ENCODE measurements around the gene TTYH3.
"Not testable (repeated sequence)": the region's sequence is repeated elsewhere in the genome, so short reads cannot be mapped to it uniquely, and the experiment has no call there.

TTYH3 gene, protein sequence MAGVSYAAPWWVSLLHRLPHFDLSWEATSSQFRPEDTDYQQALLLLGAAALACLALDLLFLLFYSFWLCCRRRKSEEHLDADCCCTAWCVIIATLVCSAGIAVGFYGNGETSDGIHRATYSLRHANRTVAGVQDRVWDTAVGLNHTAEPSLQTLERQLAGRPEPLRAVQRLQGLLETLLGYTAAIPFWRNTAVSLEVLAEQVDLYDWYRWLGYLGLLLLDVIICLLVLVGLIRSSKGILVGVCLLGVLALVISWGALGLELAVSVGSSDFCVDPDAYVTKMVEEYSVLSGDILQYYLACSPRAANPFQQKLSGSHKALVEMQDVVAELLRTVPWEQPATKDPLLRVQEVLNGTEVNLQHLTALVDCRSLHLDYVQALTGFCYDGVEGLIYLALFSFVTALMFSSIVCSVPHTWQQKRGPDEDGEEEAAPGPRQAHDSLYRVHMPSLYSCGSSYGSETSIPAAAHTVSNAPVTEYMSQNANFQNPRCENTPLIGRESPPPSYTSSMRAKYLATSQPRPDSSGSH

DNA sequence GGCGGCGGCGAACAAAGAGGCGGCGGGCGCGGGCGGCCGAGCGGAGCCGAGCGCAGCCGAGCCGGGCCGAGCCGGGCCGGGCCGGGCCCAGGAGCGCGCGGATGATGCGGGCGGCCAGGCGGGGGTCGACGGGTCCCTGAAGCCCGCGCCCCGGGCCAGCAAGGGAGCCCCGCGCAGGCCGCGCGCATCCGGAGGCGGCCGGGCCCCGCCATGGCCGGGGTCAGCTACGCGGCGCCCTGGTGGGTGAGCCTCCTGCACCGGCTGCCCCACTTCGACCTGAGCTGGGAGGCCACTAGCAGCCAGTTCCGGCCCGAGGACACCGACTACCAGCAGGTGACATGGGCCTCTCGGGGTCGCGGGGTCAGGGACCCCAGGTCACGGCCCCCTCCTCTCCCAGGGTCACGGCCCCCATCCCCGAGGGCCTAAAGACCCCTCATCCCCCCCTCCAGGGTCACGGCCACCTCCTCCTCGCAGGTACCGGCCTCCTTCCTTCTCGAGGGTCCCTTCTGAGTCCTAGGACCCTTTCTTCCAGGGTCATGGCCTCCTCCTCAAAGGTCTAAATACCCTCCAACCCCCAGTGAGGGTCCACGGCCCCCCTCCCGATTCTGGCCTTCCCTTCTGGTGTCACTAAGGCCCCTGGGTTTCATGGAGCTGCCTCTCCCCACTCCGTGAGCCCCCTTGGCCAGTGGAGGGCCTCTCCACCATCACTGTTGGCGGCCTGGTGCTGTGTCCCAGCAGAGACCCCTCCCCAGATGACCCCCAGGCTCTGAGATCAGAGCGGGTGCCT is at the start of gene TTYH3:
TSS of gene TTYH3 (plus strand) at position 41 of the 787 bp plus-strand sequence. CDS start at position 211, 170 bp downstream.
- no peak for DNase-seq (ENCODE audit: low spot score)

- DNase-seq (ENCODE audit: low spot score), result no peak
Observed at GRCh38 chr7:2582006-2582735, 49.6 kb upstream of the TTYH3 start.

DNA sequence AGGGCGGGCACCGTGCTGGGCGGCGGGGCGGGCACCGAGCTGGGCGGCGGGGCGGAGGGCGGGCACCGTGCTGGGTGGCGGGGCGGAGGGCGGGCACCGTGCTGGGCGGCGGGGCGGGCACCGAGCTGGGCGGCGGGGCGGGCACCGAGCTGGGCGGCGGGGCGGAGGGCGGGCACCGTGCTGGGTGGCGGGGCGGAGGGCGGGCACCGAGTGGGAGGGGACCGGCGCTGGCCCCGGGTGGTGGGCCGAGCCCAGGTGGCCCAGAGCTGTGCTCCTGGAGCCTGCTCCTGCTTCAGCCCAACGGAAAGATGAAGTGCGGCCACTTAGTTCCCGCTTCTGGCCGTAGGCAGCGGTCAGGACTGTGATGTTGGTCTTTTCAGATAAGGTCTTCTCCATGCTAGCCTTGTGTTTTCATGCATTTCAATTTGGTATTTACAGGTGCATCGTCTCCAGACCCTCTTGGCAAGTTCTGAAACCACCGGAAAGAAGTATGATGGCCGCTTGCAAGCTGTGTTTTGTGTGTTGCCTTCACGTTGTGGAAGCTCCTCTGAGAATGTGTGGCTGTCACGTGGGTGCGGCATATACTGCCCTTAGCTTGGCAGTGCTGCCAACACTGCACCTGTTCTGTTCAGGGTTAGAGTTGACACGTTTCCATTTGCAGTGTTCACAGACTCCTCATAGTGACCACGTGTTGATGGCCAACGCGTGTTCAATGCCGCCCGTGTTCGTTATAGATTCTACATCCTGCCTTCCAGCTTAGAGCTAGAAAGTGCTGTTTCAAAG is 47.8 kb upstream of the TTYH3 start:
- no peak for DNase-seq (ENCODE audit: low spot score)

DNA sequence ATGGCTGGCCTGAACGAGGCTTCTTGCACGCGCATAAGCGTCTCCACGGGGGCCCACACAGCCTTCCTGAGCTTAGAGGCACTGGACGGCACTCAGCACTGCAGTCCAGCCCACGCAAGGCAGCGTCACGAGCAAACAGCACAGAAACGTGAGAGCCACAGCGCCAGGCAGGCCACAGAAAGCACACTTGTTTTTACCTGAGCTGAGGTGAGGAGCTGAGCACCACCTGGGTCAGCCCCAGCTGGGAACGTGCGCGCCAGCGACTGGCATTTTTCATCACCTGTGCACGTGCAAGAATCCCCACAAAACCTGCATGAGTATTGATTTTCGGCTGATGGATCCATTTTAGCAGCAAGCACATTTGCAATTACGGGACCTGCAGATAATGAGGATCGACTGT is 46.3 kb upstream of the TTYH3 start:
- DNase-seq (ENCODE audit: low spot score), result no peak

- DNase-seq (ENCODE audit: low spot score), result no peak
Observed at GRCh38 chr7:2586326-2587020, 45.3 kb upstream of the TTYH3 start.

DNA sequence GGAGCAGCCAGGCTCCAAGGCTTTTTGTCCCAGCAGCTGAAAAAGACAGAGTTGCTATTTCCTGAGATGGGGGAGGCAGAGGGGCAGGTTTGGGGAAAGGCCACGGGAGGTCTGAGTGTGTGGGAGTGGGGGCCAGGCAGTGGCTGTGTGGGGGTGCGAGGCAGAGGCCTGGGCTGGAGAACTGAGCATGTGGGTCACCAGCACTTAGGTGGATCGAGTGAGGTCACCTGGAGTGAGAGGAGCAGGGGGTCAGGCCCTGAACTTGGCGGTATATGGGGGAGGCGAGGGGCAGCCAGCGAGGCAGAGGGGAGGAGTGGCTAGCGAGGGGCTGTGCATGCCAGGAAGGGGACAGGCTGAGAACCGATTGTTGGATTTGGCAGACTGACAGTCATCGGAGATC is 44.7 kb upstream of the TTYH3 start:
- no peak for DNase-seq (ENCODE audit: low spot score)

- DNase-seq (ENCODE audit: low spot score), result no peak
Observed at GRCh38 chr7:2587778-2588177, 44.0 kb upstream of the TTYH3 start.

- no peak for DNase-seq (ENCODE audit: low spot score)
Observed at GRCh38 chr7:2589341-2589740, 42.4 kb upstream of the TTYH3 start.

DNA sequence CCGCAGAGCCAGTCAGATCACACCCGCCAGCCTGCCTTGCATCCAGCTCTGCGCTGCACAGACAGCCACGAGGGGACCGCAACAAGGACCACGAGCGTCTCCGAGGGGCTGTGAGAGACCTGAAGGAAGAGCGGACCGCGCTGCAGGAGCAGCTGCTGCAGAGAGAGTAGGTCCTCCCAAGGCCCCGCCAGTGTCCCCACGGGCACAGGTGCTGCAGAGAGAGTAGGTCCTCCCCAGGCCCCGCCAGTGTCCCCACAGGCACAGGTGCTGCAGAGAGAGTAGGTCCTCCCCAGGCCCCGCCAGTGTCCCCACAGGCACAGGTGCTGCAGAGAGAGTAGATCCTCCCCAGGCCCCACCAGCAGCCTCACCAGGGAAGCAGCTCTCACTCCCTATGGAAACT is 41.8 kb upstream of the TTYH3 start:
- DNase-seq (ENCODE audit: low spot score), result not testable (repeated sequence)

DNA sequence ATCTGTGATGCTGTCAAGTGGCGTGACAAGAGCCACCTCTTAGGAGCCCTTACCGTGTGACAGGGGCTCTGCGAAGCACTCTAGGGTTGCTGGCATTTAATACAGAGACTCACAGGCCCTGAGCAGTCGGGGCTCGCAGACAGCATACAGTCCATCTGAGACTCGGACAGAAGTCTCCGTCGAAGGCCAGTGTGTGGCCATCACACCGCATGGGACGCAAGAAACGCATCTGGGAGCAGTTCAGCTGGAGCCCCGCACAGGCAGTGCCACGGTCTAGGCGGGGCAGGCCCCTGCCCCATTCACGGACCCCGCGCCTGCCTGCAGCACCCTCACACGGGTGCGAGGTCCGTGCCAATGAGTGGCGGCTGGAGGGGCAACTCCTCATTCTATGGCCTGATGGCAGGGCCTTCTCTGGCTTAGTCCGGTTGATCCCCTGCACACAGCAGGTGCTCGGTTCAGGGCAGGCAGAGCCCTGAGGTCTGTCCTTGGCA is 39.4 kb upstream of the TTYH3 start:
- no peak for DNase-seq (ENCODE audit: low spot score)

GRCh38 chr7:2593036-2593727 is 38.6 kb upstream of the TTYH3 start:
- no peak for DNase-seq (ENCODE audit: low spot score)

DNA sequence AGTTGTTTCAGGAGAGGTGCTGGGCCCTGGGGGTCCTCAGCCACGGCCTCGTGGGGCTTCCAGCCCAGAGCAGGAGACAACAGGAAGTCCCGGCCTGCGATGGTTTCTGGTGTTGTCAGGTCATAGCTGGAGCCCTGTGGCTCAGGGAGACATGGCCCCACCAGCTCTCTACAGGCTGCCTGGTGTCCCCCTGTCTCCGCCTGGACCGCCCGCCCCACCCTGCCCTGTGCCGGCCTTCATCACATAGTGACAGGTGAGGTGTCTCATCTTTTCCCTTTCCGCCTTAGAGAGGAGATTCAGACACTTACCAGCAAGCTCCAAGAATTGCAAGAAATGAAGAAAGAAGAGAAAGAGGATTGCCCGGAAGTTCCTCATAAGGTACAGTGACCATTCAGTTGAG is 37.2 kb upstream of the TTYH3 start:
- DNase-seq (ENCODE audit: low spot score), result no peak

DNA sequence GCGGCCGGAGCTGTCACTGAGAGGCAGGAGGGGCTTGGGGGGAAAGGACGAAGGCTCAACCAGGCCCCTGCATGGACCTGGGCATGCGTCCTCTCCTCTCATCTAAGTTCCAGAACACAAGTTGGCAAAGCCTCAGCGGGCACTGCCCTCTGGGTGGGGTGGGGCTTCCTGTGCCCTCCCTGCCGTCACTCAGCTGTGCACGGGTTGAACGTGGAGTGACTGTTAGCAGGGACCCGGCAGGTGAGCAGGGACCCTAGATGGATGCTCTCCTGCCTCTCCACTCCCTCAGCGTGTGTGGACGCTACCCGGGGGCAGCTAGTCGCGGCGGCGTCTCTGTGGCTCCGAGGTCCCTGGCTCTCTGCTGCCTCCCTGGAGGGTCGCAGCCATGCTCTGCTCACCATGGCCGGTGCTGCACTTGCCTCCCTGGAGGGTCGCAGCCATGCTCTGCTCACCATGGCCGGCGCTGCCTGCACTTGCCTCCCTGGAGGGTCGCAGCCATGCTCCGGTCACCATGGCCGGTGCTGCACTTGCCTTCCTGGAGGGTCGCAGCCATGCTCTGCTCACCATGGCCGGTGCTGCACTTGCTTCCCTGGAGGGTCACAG is 36.4 kb upstream of the TTYH3 start:
- no peak for DNase-seq (ENCODE audit: low spot score)

DNA sequence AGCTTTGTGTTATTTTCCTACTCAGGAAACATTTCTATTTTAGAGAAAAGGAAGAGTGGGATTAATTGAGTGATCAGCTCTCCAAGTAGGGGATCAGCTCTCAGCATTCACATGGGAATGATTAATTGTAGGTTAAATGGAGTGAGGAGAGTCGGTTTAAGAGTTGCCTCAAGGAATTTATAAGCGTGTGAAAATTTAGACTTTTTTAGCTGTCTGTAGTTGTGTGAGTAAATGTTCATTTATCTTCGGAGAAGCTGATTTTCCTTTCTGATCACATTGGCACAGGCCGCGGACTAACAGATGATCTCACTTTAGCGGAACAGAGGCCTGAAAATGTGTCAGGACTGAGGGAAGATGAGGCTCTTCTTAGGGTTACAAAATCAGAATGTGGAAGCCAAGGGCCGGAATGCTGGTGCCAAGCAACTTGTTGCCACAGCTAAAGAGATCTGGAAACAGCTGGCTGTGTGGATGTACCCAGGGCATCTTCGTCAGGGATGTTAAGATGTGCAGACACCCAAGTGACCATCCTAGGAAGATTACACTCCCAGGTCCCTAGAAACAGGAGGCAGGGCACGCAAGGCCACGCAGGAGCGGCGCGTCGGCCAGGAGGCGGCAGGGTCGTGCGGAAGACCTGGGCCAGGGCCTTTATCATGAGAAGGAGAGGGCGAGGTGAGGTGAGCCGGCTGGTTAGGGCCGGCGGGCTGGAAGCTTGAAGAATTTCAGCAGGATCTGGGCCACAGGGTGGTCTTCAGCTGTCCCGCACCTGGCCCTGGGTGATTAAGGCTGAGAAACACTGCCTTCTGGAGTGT is 35.1 kb upstream of the TTYH3 start:
- no peak for DNase-seq (ENCODE audit: low spot score)

DNA sequence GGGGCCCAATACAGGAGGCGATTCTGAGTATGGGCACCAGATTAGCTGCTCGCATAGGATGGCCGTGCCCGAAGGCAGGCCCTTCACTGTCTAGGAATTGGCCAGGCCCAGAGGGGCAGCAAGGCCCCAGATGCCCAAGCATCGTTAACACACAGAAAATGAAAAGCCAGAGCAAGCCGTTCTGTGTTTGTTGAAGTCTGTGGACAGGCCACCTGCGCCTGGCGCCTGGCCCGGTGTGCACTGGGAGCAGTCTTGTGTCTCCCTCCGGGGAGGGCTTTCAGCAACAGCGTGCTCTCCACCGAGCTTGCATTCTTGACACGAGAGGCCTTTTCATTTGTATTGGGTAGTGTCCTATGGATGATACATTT is 34.5 kb upstream of the TTYH3 start:
- no peak for DNase-seq (ENCODE audit: low spot score)

GRCh38 chr7:2598154-2598823 is 33.5 kb upstream of the TTYH3 start:
- no peak for DNase-seq (ENCODE audit: low spot score)

DNA sequence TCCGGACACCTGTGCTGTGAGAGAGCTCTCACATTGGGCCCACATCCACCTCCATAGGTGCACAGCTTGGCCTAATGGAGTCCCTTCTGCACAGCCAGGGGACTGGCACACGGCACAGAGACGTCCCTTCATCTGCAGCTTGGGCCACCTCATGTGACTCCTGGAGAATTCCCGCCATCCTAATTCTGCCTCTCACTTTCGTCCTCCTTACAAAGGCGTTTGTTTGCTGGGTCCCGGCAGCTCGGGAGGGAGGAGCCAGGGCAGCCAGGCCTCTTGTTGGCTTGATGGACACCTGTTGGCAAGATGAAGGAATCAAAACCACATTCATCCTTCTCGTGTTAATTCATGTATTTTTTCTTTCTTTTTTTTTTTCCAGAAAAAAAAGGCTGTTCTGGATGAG is 30.7 kb upstream of the TTYH3 start:
- no peak for DNase-seq (ENCODE audit: low spot score)

- DNase-seq (ENCODE audit: low spot score), result no peak
Observed at GRCh38 chr7:2601907-2602306, 29.9 kb upstream of the TTYH3 start.
